GM15510 (cell line): ENCODE results near the gene FTSJ3.

ENCODE experiments used
- POLR2A ChIP-seq: IDR thresholded peaks from 3 replicates; pipeline ENCODE4 v1.6.1; 2011; ENCODE audit warnings: borderline replicate concordance; ENCODE audit not compliant: insufficient read length; ENCODE audit errors: extremely low read depth

The FTSJ3 gene

GRCh38 chr17:63842173-63842539 lies 14.7 kb upstream of the FTSJ3 start:
- no peak for TF ChIP-seq POLR2A

GRCh38 chr17:63841350-63842172 lies 14.1 kb upstream of the FTSJ3 start:
- no peak for TF ChIP-seq POLR2A

- no peak for TF ChIP-seq POLR2A
These were observed 13.3 kb upstream of the FTSJ3 start for GRCh38 chr17:63840591-63841349.

- no peak for TF ChIP-seq POLR2A
These were observed 11.2 kb upstream of the FTSJ3 start for GRCh38 chr17:63838631-63839171.

- no peak for TF ChIP-seq POLR2A
These were observed 10.6 kb upstream of the FTSJ3 start for GRCh38 chr17:63837962-63838600.

- no peak for TF ChIP-seq POLR2A
These were observed 10.0 kb upstream of the FTSJ3 start for GRCh38 chr17:63837480-63837879.

GRCh38 chr17:63836811-63837210 lies 9.3 kb upstream of the FTSJ3 start:
- TF ChIP-seq POLR2A = no peak

GRCh38 chr17:63835167-63835720 lies 7.8 kb upstream of the FTSJ3 start:
- no peak for TF ChIP-seq POLR2A

GRCh38 chr17:63834431-63835166 lies 7.1 kb upstream of the FTSJ3 start:
- no peak for TF ChIP-seq POLR2A

GRCh38 chr17:63833741-63834373 lies 6.4 kb upstream of the FTSJ3 start:
- TF ChIP-seq POLR2A = no peak

- no peak for TF ChIP-seq POLR2A
These were observed 5.7 kb upstream of the FTSJ3 start for GRCh38 chr17:63833026-63833740.

GRCh38 chr17:63832455-63832854 lies 5.0 kb upstream of the FTSJ3 start:
- no peak for TF ChIP-seq POLR2A

GRCh38 chr17:63832014-63832413 lies 4.6 kb upstream of the FTSJ3 start:
- TF ChIP-seq POLR2A = no peak
